Prostate gland (tissue), 2 donors: Measurements from ENCODE around the gene TRIO. TPM values are rescaled to one million over a fixed set of nuclear protein-coding genes. Genes with fewer than 3 reads are reported as not detected.
A peak's percentile ranks its signal among the peaks of the same experiment; 100 is the strongest.

Experiments
- DNase-seq: peaks from one replicate; pipeline ENCODE4 v3.0.0-alpha.2; 2019; ENCODE audit warnings: low spot score
- H3K27ac ChIP-seq, 2 donors: fragments of 200-600 bp; sonication (generic); 2 replicates each; pipeline ENCODE4 v1.5.1; 2017 to 2019
- H3K27me3 ChIP-seq: fragments of 200-600 bp; sonication (generic); replicated peaks from 2 replicates; pipeline ENCODE4 v1.5.1; 2019; ENCODE audit not compliant: insufficient read depth
- H3K36me3 ChIP-seq, 2 donors: fragments of 200-600 bp; sonication (generic); 1 replicate in 1 of 2; 2 replicates in 1 of 2; pipeline versions ENCODE4 v1.5.1 to v1.8.1; 2017 to 2019
- H3K4me1 ChIP-seq: fragments of 200-600 bp; sonication (generic); replicated peaks from 2 replicates; pipeline ENCODE4 v1.5.1; 2019
- H3K4me3 ChIP-seq, 2 donors: fragments of 200-600 bp; sonication (generic); 2 replicates each; pipeline ENCODE4 v1.5.1; 2017 to 2019
- H3K9me3 ChIP-seq: fragments of 200-600 bp; sonication (generic); 2 replicates; pipeline ENCODE4 v1.5.1; 2017
- CTCF ChIP-seq, 4 experiments: fragments of 200-600 bp in 2 of 4; fragments of 450-650 bp in 2 of 4; sonication (generic) in 2 of 4; IDR thresholded peaks; 1 replicate in 3 of 4; 2 replicates in 1 of 4; pipeline ENCODE4 v1.5.1; 2016 to 2019; ENCODE audit warnings: antibody characterized with exemption in 4 of 4, mild to moderate bottlenecking in 2 of 4, moderate library complexity in 2 of 4
- POLR2A ChIP-seq: fragments of 450-650 bp; IDR thresholded peaks from one replicate; pipeline ENCODE4 v1.6.1; 2016; ENCODE audit warnings: antibody characterized with exemption, mild to moderate bottlenecking
- POLR2AphosphoS5 ChIP-seq: sonication (generic); formaldehyde crosslinking; IDR thresholded peaks from one replicate; pipeline ENCODE4 v1.6.1; 2017; ENCODE audit warnings: antibody characterized with exemption
- WGBS: methylation state at CpG from one replicate; pipeline ENCODE4 v1.1.5; 2018; 5-methylcytosine and 5-hydroxymethylcytosine counted together
- intact Hi-C: fragments of 100-400 bp; cut with DNase I; formaldehyde crosslinking; loops from one replicate; pipeline ENCODE4 v1.14.2; 2022
- total RNA-seq, 2 donors: library from RNA; depleted of rRNA; stranded (reverse); fragments of >200 nt; gene quantifications; one replicate each; pipeline ENCODE4 v1.1.0, GENCODE V29; 2016

The TRIO gene
- total RNA-seq, 2 donors from 2014 or later = 90.3 to 197 TPM

GRCh38 chr5:14306329-14306815 lies 163.2 kb downstream of the TRIO start:
- Histone ChIP-seq H3K36me3 (no peaks in the 10 kb centered on the region), H3K27ac (no peak overlapping the region), H3K4me3 (no peak overlapping the region), H3K27me3 (no peaks in the 10 kb centered on the region), H3K4me1 (no peaks in the 10 kb centered on the region), H3K9me3 (no peaks in the 10 kb centered on the region)
- intact Hi-C loops = no loop called here
- TF ChIP-seq CTCF (IDR thresholded peaks at IDR 0.05) (no peak), POLR2A (no peak), POLR2AphosphoS5 (no peak)
- DNase-seq = no peak
- 66% methylated on average over 2 of the region's 2 CpGs for whole genome bisulfite sequencing

GRCh38 chr5:14308384-14309154 lies 165.4 kb downstream of the TRIO start:
- intact Hi-C loops = no loop called here
- Histone ChIP-seq H3K9me3 (no peaks in the 10 kb centered on the region), H3K36me3 (no peaks in the 10 kb centered on the region), H3K4me3 (no peak overlapping the region), H3K27ac (no peak overlapping the region), H3K4me1 (no peaks in the 10 kb centered on the region), H3K27me3 (no peaks in the 10 kb centered on the region)
- no peak for DNase-seq
- 96% methylated on average over 5 of the region's 5 CpGs for WGBS
- TF ChIP-seq POLR2AphosphoS5 (no peak), POLR2A (no peak), CTCF (IDR thresholded peaks at IDR 0.05) (no peak)

GRCh38 chr5:14309199-14309598 lies 166.1 kb downstream of the TRIO start:
- Histone ChIP-seq H3K4me1 (no peaks in the 10 kb centered on the region), H3K9me3 (no peaks in the 10 kb centered on the region)

GRCh38 chr5:14309878-14310531 lies 166.9 kb downstream of the TRIO start:
- Histone ChIP-seq H3K4me1 (no peaks in the 10 kb centered on the region), H3K27ac (peak overlapping the region in 1 of 2 donors; percentile 24), H3K36me3 (no peaks in the 10 kb centered on the region), H3K4me3 (no peak overlapping the region), H3K9me3 (no peaks in the 10 kb centered on the region), H3K27me3 (no peaks in the 10 kb centered on the region)
- intact Hi-C loops = no loop called here
- WGBS = 52% methylated on average over 8 of the region's 8 CpGs
- DNase-seq = peak; percentile 24
- TF ChIP-seq POLR2A (no peak), POLR2AphosphoS5 (no peak)

More at GRCh38 chr5:14309199-14309598, 166.1 kb downstream of the TRIO start:
- no peaks in the 10 kb centered on the region for H3K27me3 ChIP-seq
- TF ChIP-seq POLR2A (no peak), POLR2AphosphoS5 (no peak), CTCF (IDR thresholded peaks at IDR 0.05) (no peak)
- no peaks in the 10 kb centered on the region for H3K36me3 ChIP-seq
- DNase-seq = no peak
- H3K27ac ChIP-seq = peak overlapping the region in 1 of 2 donors; percentile 24
- no peak overlapping the region for H3K4me3 ChIP-seq
- intact Hi-C loops = no loop called here

GRCh38 chr5:14310901-14311300 lies 167.8 kb downstream of the TRIO start:
- TF ChIP-seq CTCF (IDR thresholded peaks at IDR 0.05) (no peak), POLR2A (no peak), POLR2AphosphoS5 (no peak)
- Histone ChIP-seq H3K27me3 (no peaks in the 10 kb centered on the region), H3K36me3 (no peaks in the 10 kb centered on the region), H3K4me1 (no peaks in the 10 kb centered on the region), H3K4me3 (no peak overlapping the region), H3K9me3 (no peaks in the 10 kb centered on the region), H3K27ac (no peak overlapping the region)
- intact Hi-C loops = no loop called here
- DNase-seq = no peak
- 90% methylated on average over 8 of the region's 8 CpGs for WGBS
